Neural progenitor cell (in vitro differentiated cells): ENCODE results near the gene SDCCAG8.
A peak's percentile ranks its signal among the peaks of the same experiment; 100 is the strongest.

Experiments used
- EZH2 ChIP-seq: fragments of 200-600 bp; sonication (generic); IDR thresholded peaks from 2 replicates; pipeline ENCODE4 v1.6.1; 2017; ENCODE audit warnings: antibody characterized with exemption, mild to moderate bottlenecking, moderate library complexity
- TF ChIP-seq, protein P1 (sequence below): fragments of 200-600 bp; sonication (generic); IDR thresholded peaks from 2 replicates; pipeline ENCODE4 v1.5.1; 2017; ENCODE audit warnings: antibody characterized with exemption, mild to moderate bottlenecking

DNA sequence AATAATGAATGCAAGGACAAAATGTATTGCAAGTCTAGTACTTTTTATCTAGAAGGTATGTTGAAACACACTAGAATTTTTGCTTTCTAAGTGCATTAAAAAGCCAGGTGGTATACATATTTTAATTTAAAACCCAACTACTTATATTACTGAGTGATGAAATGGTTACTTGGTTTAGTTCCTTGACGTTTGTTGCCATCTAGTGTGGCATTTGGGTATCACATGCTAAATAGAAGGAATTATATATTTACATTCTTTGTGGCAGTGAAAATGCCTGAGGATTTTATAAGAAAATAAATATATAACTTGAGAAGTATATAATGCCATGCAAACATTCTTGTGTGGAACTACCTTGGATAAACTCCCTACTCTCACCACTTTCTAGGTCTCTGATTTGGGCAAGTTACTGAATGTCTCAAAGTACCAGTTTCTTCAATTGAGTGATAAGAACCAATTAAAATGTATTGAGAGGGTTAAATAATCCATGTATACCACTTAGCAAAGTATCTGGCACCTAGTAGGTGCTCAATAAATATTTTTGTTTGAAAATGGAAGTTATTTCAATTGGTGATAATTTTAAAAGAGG is 69.6 kb downstream of the SDCCAG8 start:
- TF ChIP-seq, protein P1, sequence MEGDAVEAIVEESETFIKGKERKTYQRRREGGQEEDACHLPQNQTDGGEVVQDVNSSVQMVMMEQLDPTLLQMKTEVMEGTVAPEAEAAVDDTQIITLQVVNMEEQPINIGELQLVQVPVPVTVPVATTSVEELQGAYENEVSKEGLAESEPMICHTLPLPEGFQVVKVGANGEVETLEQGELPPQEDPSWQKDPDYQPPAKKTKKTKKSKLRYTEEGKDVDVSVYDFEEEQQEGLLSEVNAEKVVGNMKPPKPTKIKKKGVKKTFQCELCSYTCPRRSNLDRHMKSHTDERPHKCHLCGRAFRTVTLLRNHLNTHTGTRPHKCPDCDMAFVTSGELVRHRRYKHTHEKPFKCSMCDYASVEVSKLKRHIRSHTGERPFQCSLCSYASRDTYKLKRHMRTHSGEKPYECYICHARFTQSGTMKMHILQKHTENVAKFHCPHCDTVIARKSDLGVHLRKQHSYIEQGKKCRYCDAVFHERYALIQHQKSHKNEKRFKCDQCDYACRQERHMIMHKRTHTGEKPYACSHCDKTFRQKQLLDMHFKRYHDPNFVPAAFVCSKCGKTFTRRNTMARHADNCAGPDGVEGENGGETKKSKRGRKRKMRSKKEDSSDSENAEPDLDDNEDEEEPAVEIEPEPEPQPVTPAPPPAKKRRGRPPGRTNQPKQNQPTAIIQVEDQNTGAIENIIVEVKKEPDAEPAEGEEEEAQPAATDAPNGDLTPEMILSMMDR: peak; percentile 88
- no peak for TF ChIP-seq EZH2
